DMS153 (cell line): ENCODE measurements around the gene TANGO2.

Source experiments
- DNase-seq: peaks from one replicate; lab custom pipeline; 2025; lab: John Stamatoyannopoulos, UW

Gene TANGO2

DNA sequence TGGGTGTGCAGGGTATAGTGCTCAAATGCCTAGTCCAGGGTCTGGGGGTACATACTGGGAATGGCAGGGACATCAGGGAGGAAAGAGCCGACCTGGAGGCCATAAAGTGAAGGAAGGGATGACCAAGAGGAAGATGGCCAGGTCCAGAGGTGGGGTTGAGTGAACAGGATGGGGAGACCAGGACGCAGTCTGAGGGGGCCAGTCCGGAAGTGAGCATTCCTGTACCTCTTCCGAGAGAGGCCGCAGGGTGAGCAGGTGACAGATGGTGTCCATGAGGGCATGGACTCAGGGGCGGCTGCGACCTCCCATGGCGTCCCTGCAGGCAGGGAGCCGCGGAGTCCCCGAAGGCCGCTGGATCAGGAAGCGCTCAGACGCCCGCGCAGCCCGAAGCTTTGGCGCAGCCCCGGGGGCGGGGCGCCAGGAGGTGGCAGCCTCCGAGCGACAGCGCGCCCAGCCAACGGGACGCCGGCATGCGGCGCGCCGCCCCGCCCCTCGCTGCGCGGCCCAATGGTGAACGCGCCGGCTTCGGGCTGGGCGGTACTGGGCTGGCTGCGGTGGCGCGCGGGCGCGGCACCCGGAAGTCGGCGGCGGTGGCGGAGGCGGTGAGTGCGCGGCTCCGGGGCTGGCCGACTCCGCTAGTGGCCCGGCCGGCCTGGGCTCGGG, at the start of gene TANGO2:
Gene TANGO2 (plus strand): TSS at position 578 of the 663 bp plus-strand sequence. CDS start 15,689 bp downstream, outside the sequence.
- DNase-seq, result peak; percentile 72

DNA sequence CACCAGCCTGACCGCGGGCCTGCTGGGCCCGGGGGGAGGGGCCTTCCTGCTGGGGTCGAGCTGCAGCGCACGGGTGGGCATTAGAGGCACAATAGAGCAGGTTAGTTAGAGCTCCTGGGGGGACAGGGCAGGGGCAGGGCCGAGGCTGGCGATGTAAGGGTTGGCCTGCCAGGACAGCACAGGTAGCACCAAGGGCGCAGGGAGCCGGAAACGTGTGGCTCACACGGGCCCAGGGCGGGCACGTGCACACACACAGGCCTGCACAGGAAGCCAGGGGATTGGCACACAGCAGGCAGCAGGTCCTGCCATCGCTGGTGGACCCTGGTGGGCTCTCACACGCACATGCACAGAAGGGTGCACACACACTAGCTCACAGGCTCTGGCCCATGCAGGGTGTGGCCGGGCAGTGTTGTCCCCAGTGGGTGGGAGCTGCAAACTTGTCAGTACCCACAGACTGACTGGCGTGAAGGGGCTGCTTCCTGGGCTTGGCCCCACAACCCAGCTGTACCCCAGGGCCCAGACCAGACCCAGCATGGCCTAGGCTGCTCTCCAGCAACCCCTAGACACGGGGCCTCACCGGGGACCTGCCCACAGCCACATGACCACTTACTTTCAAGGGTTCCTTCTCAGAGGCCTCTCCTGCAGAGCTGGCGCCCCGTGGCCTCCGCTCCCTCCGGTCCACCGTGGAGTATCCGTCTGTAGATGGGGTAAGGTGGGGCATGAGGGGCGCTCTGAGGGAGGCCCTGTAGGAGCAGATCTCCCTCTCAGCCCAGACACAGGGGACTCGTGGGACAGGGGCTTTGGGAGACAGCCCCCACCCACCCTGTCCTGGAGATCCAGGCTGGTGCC, 49.4 kb upstream of the TANGO2 start:
- no peak for DNase-seq

DNA sequence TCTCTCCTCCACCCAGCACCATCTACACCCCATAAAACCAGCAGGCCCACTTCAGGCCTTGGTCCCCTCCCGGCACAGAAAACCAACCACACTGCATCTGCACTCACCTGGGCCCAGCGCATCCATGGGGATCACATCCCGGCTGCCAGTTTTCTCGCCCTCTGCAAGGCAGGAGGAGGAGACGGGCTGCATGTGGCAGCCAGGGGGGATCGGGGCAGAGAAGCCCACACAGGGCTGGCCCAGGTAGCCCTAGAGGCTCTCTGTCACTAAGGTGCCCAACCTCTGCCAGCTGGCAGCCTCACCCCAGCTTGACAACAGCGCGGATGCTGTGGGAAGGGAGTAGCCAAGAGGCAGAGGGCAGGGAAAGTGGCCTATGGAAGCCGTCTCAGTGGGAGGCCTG, 48.7 kb upstream of the TANGO2 start:
- DNase-seq, result no peak

DNA sequence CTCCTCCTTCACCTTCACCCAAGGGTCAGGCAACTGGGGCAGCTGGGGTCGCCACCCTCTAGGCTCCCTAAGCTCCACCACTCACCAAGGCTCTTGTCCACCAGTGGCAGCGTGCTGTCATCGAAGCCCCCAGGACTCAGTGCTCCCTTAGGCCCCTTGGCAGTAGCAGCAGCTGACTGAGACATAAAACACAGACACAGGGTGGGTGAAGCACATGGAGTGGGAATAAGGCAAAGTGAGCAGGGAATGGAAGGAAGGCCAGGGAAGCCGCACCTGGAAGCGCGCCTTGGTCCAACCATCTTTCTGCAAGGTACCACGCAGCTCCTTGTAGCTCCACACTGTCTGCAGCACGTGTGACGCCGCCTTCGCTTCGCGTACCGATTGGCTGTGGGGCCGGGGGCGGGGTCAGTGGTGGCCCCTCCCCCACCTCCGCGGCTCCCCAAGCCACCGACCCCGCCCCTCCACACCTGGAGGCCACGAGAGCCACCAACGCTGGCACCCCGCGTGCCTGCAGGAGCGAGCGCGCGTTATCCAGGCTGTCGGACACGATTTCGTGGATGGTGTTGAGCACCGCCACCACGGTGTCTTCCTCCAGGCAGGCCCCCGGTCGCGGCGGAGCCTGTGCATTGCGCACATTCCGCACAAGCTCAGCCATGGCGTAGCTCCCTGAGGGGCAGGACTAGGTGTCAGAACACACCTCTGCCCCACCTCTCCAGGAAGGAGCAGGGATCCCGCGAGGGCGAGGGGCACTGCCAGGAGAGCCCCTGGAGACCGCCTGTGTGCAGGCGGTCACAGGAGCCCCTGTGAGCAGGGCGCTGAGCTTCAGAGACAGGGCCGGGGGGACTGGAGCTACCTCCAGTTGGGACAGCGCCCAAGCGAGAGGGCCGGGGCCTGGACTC, 48.0 kb upstream of the TANGO2 start:
- no peak for DNase-seq

DNA sequence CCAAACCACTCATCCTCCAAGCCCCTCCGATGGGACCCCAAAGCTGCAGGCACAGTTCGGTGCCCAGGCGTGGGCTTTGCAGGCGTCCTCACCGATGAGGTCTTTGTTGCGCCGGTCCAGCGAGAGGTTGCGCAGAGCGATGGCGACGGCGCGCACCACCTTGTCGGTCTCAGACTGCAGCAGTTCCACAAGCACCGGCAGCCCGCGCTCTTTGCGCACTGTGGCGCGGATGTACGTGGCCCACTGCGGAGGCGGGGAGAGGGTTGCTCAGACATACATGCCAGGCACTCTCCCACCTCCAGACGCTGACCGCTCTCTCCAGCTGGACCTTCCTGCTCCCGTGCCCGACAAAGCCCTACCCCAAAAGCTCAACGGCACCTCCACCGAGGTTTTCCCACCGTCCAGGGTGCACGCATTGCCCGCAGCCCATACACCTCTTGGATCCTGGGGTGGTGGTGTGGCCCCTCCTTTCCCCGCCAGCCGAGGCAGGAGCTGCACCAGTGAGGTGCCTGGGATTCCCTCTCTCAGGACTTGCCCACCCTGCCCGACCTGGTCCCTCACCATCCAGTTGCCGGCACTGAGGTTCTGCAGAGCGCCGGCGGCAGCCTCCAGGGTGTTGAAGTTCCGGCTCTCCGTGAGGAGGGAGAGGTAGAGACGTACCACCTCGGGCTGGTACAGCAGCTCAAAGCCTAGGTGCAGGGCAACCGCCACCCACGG, 47.2 kb upstream of the TANGO2 start:
- DNase-seq, result no peak

DNA sequence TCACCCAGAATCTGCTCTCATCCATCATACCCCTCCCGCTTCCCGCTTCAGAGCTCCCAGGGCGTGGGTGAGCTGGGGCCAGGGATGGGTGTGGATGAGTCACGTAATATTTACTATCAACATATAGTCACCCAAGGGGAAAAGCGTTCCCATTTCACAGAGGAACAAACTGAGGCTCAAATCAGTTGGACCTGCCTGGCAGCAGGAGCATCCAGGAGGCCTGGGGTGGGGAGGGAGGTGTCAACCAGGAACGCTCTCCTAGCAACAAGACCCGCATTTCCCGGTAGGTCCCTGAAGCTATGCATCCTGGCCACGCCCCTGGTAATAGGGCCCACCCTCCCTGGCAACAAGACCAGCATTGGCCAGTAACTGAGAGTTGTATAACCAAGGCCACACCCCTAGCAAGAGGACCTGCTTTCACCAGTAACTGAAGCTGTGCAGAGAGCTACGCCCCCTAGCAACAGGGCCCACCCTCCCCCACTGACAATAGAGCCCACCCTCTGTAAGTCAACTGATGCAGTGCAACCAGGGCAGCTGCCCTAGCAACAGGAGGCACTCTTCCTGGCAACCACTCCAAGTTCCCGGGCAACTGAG, 46.5 kb upstream of the TANGO2 start:
- DNase-seq, result peak; percentile 91

DNA sequence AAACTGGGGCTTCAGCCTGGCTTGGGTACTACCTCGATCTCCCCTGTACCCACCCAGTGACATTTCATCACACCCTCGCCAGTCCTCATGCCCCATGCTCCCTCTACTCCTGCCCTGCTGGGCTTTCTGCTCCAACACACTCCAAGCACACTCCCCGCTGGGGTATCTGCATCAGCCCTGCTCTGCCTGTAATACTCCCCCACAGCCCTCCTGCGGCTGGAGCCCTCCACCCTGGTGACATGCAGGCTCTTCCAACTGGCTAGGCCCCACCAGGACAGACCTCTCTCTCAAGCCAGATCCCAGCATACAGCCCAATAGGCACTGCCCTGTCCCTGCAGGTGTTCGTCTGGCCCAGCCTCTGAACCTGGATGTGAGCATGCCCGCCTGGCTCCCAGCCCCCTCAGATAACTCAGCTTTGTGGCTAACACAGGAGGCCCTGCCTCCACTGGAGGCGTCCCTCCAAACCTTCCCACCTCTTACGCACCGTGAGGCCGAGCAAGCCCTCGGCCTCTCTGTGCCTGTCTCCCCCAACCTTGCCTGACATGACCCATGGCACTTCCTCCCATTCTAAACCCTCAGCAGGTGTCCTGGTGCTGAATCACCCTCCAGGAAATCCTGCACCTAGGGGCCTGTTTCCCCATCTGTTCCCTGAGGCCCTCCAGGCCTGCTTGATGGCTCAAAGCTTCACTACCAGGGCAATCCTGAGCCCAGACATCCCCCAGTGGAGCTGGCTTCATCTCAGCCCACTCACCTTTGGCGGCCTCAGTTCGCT, 45.8 kb upstream of the TANGO2 start:
- DNase-seq, result peak; percentile 56

GRCh38 chr22:19975707-19976035, 45.2 kb upstream of the TANGO2 start:
- DNase-seq, result no peak

- DNase-seq, result no peak
Measured at GRCh38 chr22:19976671-19977070, 44.2 kb upstream of the TANGO2 start.

DNA sequence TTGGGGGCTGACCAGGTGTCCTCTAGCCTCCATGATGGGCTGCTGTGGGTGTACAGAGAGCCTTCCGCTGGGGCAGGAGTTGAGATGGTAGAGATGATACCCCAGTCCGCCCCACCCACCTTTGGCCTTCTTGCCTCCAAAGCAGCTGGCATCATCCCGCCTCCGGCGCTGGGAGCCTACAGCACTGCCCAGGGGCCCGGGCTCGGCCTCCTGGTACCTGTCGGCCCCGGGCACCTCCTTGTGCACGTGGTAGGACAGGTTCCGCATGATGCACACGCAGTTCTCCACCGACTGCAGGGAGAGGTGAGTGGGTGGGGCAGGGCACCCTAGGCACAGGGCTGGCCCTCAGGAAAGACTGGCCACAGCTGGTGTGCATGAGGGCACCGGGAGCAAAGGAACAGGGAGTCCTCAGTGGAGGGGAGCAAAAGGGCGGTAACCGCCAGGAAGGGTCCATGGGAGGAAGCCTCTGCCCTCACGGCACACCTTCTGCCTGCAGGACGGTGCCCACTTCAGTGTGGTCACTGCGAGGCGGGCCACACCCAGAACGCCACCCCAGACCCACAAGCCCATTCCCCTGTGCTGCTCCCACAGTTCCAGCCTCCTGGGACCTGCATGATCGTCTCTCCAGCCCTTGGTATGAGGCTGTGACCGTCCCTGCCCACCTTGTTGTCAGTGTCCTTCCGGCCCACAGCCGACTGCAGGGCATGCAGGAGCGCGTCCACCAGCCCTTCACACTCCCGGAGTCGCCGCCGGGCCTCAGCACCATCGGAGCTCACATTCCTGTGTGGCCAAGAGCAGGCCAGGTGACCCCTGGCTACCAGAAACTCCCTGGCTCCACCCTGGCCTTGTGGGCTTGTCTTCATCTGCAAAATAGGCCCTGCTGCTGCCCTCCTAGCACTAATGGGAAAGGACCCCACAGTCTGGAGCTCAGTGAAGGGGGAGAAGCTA, 43.3 kb upstream of the TANGO2 start:
- DNase-seq, result no peak

DNA sequence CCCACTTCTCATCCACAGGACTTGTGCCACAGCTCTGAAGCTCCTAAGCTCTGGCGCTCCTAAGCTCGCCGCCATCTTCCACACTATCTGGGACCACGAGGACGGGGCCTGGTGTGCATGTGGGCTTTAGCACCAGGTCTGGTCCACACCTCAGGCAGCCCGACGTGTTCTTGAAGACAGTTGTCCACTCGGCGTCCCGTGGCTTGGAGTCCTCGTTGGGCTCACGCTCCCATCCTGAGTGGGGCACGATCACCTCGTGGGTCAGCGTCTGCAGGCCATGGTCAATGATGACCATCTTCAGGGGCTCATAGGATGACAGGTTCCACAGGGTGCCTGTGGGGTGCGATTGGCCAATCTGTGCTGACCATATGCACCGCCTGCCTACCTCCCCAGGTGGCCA, 42.2 kb upstream of the TANGO2 start:
- DNase-seq, result no peak

DNA sequence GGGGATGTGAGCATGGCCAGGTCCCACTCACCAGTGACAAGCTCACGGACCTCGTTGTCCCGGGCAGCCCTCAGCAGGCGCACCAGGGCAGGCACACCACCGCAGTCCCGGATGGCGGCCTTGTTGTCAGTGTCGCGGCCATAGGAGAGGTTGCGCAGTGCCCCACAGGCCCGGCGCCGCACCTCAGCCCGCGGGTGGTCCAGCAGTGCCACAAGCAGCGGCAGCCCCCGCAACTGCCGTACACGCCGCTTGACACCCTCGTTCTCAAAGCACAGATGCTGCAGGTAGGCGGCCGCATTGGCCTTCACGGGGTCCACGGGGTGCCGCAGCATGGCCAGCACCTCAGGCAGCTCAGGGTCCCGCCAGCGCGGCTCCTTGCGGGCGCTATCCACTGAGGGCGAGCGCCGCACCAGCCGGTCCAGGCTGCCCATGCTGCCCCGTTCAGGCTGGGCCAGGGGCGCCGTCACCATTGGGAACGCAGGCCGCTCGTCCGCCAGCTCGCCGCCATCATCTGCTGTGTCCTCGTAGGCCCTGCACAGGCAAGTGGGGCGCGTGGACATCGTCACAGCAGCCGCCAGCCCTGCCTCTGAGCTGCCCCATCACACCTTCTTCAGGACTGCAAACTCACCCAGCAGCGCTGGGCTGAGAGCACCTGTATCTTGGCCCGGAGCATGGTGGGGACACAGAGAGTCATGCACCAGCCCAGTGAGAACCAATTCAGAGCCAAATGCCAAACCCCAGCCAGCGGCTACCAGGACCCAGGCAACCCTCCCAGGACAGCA, 41.0 kb upstream of the TANGO2 start:
- no peak for DNase-seq

GRCh38 chr22:19980766-19981165, 40.1 kb upstream of the TANGO2 start:
- no peak for DNase-seq

- no peak for DNase-seq
Measured at GRCh38 chr22:19981171-19981960, 39.5 kb upstream of the TANGO2 start.

GRCh38 chr22:19981961-19982920, 38.7 kb upstream of the TANGO2 start:
- no peak for DNase-seq

- DNase-seq, result no peak
Measured at GRCh38 chr22:19982991-19983578, 37.8 kb upstream of the TANGO2 start.
